Pancreas (tissue), 10 donors: ENCODE results near the gene PCBP4. TPM values are rescaled to one million over a fixed set of nuclear protein-coding genes. Genes with fewer than 3 reads are reported as not detected.

Experiments
- ATAC-seq, 4 donors: fragments of 200-7000 bp; cut with Tn5 transposase; one replicate each; pipeline versions ENCODE4 v1.8.0 to v1.9.1; 2020; ENCODE audit warnings: mild to moderate bottlenecking in 4 of 4, moderate library complexity in 4 of 4
- DNase-seq, 6 donors: peaks; one replicate each; pipeline ENCODE4 v3.0.0-alpha.2; 2020
- FAIRE-seq: peaks from 2 replicates; lab custom pipeline; 2012; peaks lifted over from hg19 to GRCh38; lab: Jason Lieb, UNC
- H3K27ac ChIP-seq, 4 donors: fragments of 200-600 bp; sonication (generic); 1 replicate in 3 of 4; 2 replicates in 1 of 4; pipeline versions ENCODE4 v1.5.0 to v1.8.0; 2020
- H3K27me3 ChIP-seq, 4 donors: fragments of 200-600 bp; one replicate each; pipeline ENCODE4 v1.8.0; 2021
- H3K36me3 ChIP-seq, 3 donors: fragments of 200-600 bp; sonication (generic) in 1 of 3; one replicate each; pipeline versions ENCODE4 v1.5.0 to v1.8.0; 2020 to 2021
- H3K4me1 ChIP-seq, 3 donors: fragments of 200-600 bp; one replicate each; pipeline ENCODE4 v1.8.0; 2021
- H3K4me3 ChIP-seq, 4 donors: fragments of 200-600 bp; sonication (generic) in 2 of 4; one replicate each; pipeline versions ENCODE4 v1.5.0 to v1.8.0; 2020 to 2021
- H3K9me3 ChIP-seq, 4 donors: fragments of 200-600 bp; one replicate each; pipeline ENCODE4 v1.8.0; 2021
- CTCF ChIP-seq, 4 donors: fragments of 200-600 bp; sonication (generic) in 3 of 4; IDR thresholded peaks; one replicate each; pipeline versions ENCODE4 v1.5.0 to v1.8.0; 2021; ENCODE audit warnings: antibody characterized with exemption in 4 of 4
- WGBS, 2 donors: extraction: QIAGEN DNeasy Blood & Tissue Kit; methylation state at CpG; one replicate each; pipeline ENCODE4 v1.1.7; 2013; 5-methylcytosine and 5-hydroxymethylcytosine counted together
- intact Hi-C, 3 donors: fragments of 100-400 bp; cut with DNase I; formaldehyde crosslinking; loops; one replicate each; pipeline versions ENCODE4 v1.11.1 to v1.14.2; 2022
- polyA plus RNA-seq, 2 donors: library from polyadenylated mRNA; stranded (reverse); fragments of 200-250 nt; gene quantifications; one replicate each; pipeline ENCODE4 v1.2.3, GENCODE V29; 2013
- total RNA-seq, 6 donors: library from RNA; stranded (reverse); fragmentation: NEBNext Ultra II Directional in 4 of 6; extraction: Animal tissue kit (Norgen Biotek cat#: 25700) in 4 of 6; gene quantifications; one replicate each; pipeline versions ENCODE4 v1.2.1 to v1.2.4, GENCODE V29; 2021 to 2023
- donor health status: healthy with polysubstance abuse.
- donor health status: DM: no; HTN: no; CAD: no; lungs with moderate emphysema.
- donor health status: DM: no; HTN: no; CAD: no.
- donor health status: control.
- donor health status: control.
- donor health status: Bipolar disorder and iron deficiency.
- donor health status: DM: yes; HTN: yes; CAD: no.
- donor health status: DM: no; HTN: no; CAD: no.
- donor health status: DM: no; HTN: no; CAD: no.
- donor health status: DM: yes; HTN: yes; CAD: no.

Gene PCBP4
- total and polyA plus RNA-seq, 8 donors: 10.7 to 55.2 (median 17.4) TPM

GRCh38 chr3:52006017-52006819 lies 39.0 kb upstream of the PCBP4 start:
- peak overlapping the region in 1 of 4 donors; percentile 9 for H3K4me3 ChIP-seq
- H3K4me1 ChIP-seq: peaks cover 4 to 11% (median 6%) of the 10 kb centered on the region in 3 donors
- no peaks in the 10 kb centered on the region for H3K27me3 ChIP-seq
- WGBS, 2 donors: 56 to 64% methylated on average over 8 of the region's 8 CpGs
- TF ChIP-seq CTCF (IDR thresholded peaks at IDR 0.05): no peak
- ATAC-seq (peak in 3 of 4 donors; percentile 3 to 21 (median 18)), FAIRE-seq (no peak), DNase-seq (no peak)
- H3K27ac ChIP-seq: peak overlapping the region in 3 of 4 donors; percentile 2 to 17 (median 13)
- H3K9me3 ChIP-seq: no peaks in the 10 kb centered on the region
- no peaks in the 10 kb centered on the region for H3K36me3 ChIP-seq
- intact Hi-C loops: no loop called here

- Histone ChIP-seq H3K36me3 (no peaks in the 10 kb centered on the region), H3K27me3 (no peaks in the 10 kb centered on the region), H3K4me3 (peak overlapping the region in 1 of 4 donors; percentile 9), H3K9me3 (no peaks in the 10 kb centered on the region), H3K4me1 (peaks cover 4 to 11% (median 6%) of the 10 kb centered on the region in 3 donors), H3K27ac (peak overlapping the region in 3 of 4 donors; percentile 2 to 17 (median 13))
- FAIRE-seq: no peak
- no peak for TF ChIP-seq CTCF (IDR thresholded peaks at IDR 0.05)
- WGBS, 2 donors: 3 to 4% methylated on average over 13 to 15 of the region's 15 CpGs
- peak; percentile 84 to 89 (median 86) for ATAC-seq
- DNase-seq: peak; percentile 61 to 90 (median 74)
- intact Hi-C loops: no loop called here
These were observed 38.3 kb upstream of the PCBP4 start for GRCh38 chr3:52005571-52005986.

- Histone ChIP-seq H3K36me3 (no peaks in the 10 kb centered on the region), H3K4me3 (no peak overlapping the region), H3K27me3 (no peaks in the 10 kb centered on the region), H3K9me3 (no peaks in the 10 kb centered on the region), H3K4me1 (peaks cover 4 to 11% (median 6%) of the 10 kb centered on the region in 3 donors), H3K27ac (peak overlapping the region in 2 of 4 donors; percentile 2 to 17)
- DNase-seq (no peak), FAIRE-seq (no peak), ATAC-seq (peak in 2 of 4 donors; percentile 3 to 9)
- no peak for TF ChIP-seq CTCF (IDR thresholded peaks at IDR 0.05)
- intact Hi-C loops: loop anchor here (5.0 kb wide), 2 partner anchors 122 to 137 kb away; no protein-coding TSS in a partner anchor
- WGBS, 2 donors: 70 to 75% methylated on average over 4 of the region's 4 CpGs
These were observed 37.7 kb upstream of the PCBP4 start for GRCh38 chr3:52004906-52005395.

GRCh38 chr3:52004163-52004787 lies 37.0 kb upstream of the PCBP4 start:
- intact Hi-C loops: loop anchor here (5.0 kb wide), 2 partner anchors 123 to 138 kb away; no protein-coding TSS in a partner anchor
- ATAC-seq (no peak), DNase-seq (no peak), FAIRE-seq (no peak)
- no peaks in the 10 kb centered on the region for H3K36me3 ChIP-seq
- no peak overlapping the region for H3K27ac ChIP-seq
- 69 to 76% methylated on average over 16 of the region's 16 CpGs for WGBS, 2 donors
- H3K9me3 ChIP-seq: no peaks in the 10 kb centered on the region
- no peak overlapping the region for H3K4me3 ChIP-seq
- TF ChIP-seq CTCF (IDR thresholded peaks at IDR 0.05): no peak
- H3K4me1 ChIP-seq: peaks cover 4 to 11% (median 6%) of the 10 kb centered on the region in 3 donors
- H3K27me3 ChIP-seq: no peaks in the 10 kb centered on the region
